Heart right ventricle (tissue), 16 donors: ENCODE measurements around the gene TAF8. TPM values are rescaled to one million over a fixed set of nuclear protein-coding genes. Genes with fewer than 3 reads are reported as not detected.
"Not testable (repeated sequence)": the region's sequence is repeated elsewhere in the genome, so short reads cannot be mapped to it uniquely, and the experiment has no call there.

Experiments used
- ATAC-seq, 8 donors: fragments of 200-7000 bp; cut with Tn5 transposase; one replicate each; pipeline ENCODE4 v1.9.1; 2020; ENCODE audit warnings: mild to moderate bottlenecking in 8 of 8, moderate library complexity in 8 of 8, moderate number of reproducible peaks in 1 of 8
- DNase-seq, 2 donors: peaks; one replicate each; pipeline ENCODE4 v3.0.0-alpha.2; 2020
- H3K27ac ChIP-seq, 10 donors: fragments of 200-600 bp; sonication (generic) in 2 of 10; one replicate each; pipeline versions ENCODE4 v1.5.0 to v1.8.0; 2020 to 2022; ENCODE audit warnings: mild to moderate bottlenecking in 3 of 10
- H3K27me3 ChIP-seq, 7 donors: fragments of 200-600 bp; one replicate each; pipeline ENCODE4 v1.8.0; 2021 to 2022; ENCODE audit warnings: mild to moderate bottlenecking in 2 of 7
- H3K36me3 ChIP-seq, 9 donors: fragments of 200-600 bp; sonication (generic) in 1 of 9; one replicate each; pipeline versions ENCODE4 v1.5.0 to v1.8.0; 2020 to 2022; ENCODE audit warnings: mild to moderate bottlenecking in 2 of 9
- H3K4me1 ChIP-seq, 9 donors: fragments of 200-600 bp; sonication (generic) in 1 of 9; one replicate each; pipeline versions ENCODE4 v1.5.0 to v1.8.0; 2020 to 2022; ENCODE audit warnings: mild to moderate bottlenecking in 4 of 9
- H3K4me3 ChIP-seq, 10 donors: fragments of 200-600 bp; sonication (generic) in 2 of 10; one replicate each; pipeline versions ENCODE4 v1.5.0 to v1.8.0; 2020 to 2022; ENCODE audit warnings: mild to moderate bottlenecking in 7 of 10, moderate library complexity in 2 of 10
- H3K9me3 ChIP-seq, 11 donors: fragments of 200-600 bp in 10 of 11; sonication (generic) in 2 of 11; one replicate each; pipeline versions ENCODE4 v1.5.0 to v1.8.0; 2013 to 2022; ENCODE audit warnings: mild to moderate bottlenecking in 2 of 11, control low read depth in 1 of 11, moderate library complexity in 1 of 11
- WGBS, 2 donors: extraction: QIAGEN DNeasy Blood & Tissue Kit; methylation state at CpG; one replicate each; pipeline ENCODE4 v1.1.7; 2013; ENCODE audit warnings: inconsistent platforms in 1 of 2; 5-methylcytosine and 5-hydroxymethylcytosine counted together
- intact Hi-C, 10 donors: fragments of 100-400 bp; cut with DNase I; formaldehyde crosslinking; loops; one replicate each; pipeline versions ENCODE4 v1.11.1 to v1.14.2; 2022
- long read RNA-seq, 3 donors: library from polyadenylated mRNA; unstranded; transcript quantifications; one replicate each; pipeline ENCODE4 v2.0.0, GENCODE V29; 2020 to 2021
- polyA plus RNA-seq, 2 donors: library from polyadenylated mRNA; stranded (reverse); fragments of 200-250 nt; gene quantifications; one replicate each; pipeline ENCODE4 v1.2.3, GENCODE V29; 2013
- total RNA-seq, 10 donors: library from RNA; stranded (reverse); fragmentation: NEBNext Ultra II Directional in 3 of 10; extraction: Animal tissue kit (Norgen Biotek cat#: 25700) in 3 of 10; gene quantifications; one replicate each; pipeline versions ENCODE4 v1.2.1 to v1.2.4, GENCODE V29; 2021 to 2023
- TF ChIP-seq, protein P1 (sequence below), 9 donors: fragments of 200-600 bp; sonication (generic) in 2 of 9; IDR thresholded peaks; one replicate each; pipeline versions ENCODE4 v1.5.0 to v1.8.0; 2021 to 2022; ENCODE audit warnings: antibody characterized with exemption in 9 of 9, mild to moderate bottlenecking in 5 of 9, moderate library complexity in 1 of 9
- donor health status: Arrhythmogenic right ventricular cardiomyopathy.
- donor health status: ischemic (EF 13 %, LVEDD 7.1; RV severe dilation, severe dysfunction).
- donor health status: healthy with polysubstance abuse.
- donor health status: DM: no; HTN: yes; CAD: no.
- donor health status: DM: no; HTN: no; CAD: no.
- donor health status: ischemic (EF 25% LVEDD 6.9; RV normal size, moderate dysfunction).
- donor health status: ischemic (EF 25% LVEDD 5.7; RV mildly dilated, moderate dysfunction).
- donor health status: healthy.
- donor health status: DM: yes; HTN: yes; CAD: no.
- donor health status: Ischemic cardiomyopathy.
- donor health status: ischemic (EF 35%, LVEDD 5.7; RV mildly dilated, moderate dysfunction).
- donor health status: nonischemic (EF 11% LVEDD 7.7; RV severe dilation, severe dysfunction).
- donor health status: DM: yes; HTN: yes; CAD: no.
- donor health status: PGD.
- donor health status: ischemic (EF 29% LVEDD 5.4; RV normal size, mild dysfunction).
- donor health status: nonischemic (EF 23%, LVEDD 6.1; RV moderate dilation, normal function).

TAF8 gene, protein sequence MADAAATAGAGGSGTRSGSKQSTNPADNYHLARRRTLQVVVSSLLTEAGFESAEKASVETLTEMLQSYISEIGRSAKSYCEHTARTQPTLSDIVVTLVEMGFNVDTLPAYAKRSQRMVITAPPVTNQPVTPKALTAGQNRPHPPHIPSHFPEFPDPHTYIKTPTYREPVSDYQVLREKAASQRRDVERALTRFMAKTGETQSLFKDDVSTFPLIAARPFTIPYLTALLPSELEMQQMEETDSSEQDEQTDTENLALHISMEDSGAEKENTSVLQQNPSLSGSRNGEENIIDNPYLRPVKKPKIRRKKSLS
- total RNA-seq (10 to 100 TPM; 21.0 to 38.1 (median 31.6) TPM), polyA plus RNA-seq (10 to 100 TPM; 15.2 to 20.1 TPM)
- long read RNA-seq, donor 1, full-length matches to known transcripts, result 3 of 5 reads
- long read RNA-seq, donor 1, partial matches to known transcripts, result 1 of 5 reads
- long read RNA-seq, donor 1, other reads (novel, unspliced or antisense), result 1 of 5 reads
- long read RNA-seq, donor 2, full-length matches to known transcripts, result 9 of 18 reads
- long read RNA-seq, donor 2, partial matches to known transcripts, result 2 of 18 reads
- long read RNA-seq, donor 2, other reads (novel, unspliced or antisense), result 7 of 18 reads
- long read RNA-seq, donor 3, partial matches to known transcripts, result 1 of 10 reads
- long read RNA-seq, donor 3, other reads (novel, unspliced or antisense), result 7 of 10 reads

DNA sequence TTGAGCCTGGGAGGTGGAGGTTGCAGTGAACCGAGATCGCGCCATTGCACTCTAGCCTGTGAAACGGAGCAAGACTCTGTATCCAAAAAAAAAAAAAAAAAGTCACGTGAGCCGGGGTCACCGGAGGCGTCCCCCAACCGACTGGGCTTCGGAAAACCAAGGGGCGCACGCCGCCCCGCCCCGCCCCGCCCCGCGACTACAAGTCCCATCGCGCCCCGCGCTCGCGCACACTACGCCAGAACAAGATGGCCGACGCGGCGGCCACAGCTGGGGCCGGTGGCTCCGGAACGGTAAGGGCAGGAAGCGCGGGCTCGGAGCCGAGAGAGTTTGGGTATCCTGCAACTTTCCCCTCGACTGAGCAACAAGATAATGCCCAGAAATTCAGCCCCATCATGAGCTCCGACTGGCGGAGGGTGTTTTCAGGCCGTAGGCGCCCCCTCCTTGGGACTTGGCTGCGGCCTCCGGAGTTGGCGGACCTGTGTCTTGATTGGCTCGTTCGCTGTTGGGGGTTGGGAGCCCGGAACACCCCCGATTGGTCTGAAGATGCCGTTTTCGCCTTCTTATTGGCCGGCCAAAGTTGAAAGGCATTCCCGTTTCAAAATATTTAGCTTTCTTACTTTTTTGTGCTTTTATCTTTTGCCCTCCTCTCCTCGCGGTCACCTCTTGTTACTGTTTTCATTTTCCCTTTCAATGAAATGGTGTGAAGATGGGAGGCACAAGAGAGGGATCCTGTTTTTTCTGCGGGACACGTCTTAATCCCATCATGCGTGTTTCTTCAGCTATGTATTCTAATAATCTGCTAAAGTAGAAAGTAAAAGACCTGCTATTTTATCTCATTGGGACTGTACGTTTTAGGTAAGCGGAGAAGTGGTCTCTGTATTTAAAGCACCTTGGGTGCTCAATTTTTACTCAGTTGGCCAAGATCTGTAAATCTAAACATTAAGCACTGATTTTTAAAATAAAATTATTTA, at the start of gene TAF8:
TAF8 (plus strand) TSS at position 228 of the 971 bp plus-strand sequence; CDS start at position 246, 18 bp downstream.
- Histone ChIP-seq H3K9me3 (no peaks in the 10 kb centered on the region), H3K27ac (peak within 1 kb of the TSS; percentile 85 to 98 (median 94)), H3K4me3 (peak within 1 kb of the TSS; percentile 29 to 88 (median 76)), H3K36me3 (peaks cover 0 to 42% (median 20%) of the 10 kb centered on the region in 9 donors), H3K27me3 (no peaks in the 10 kb centered on the region), H3K4me1 (peaks cover 13 to 73% (median 60%) of the 10 kb centered on the region in 9 donors)
- intact Hi-C loops, result loop anchor here in 1 of 10 donors (10.0 kb wide), 1 partner anchor 504 kb away; no protein-coding TSS in a partner anchor
- TF ChIP-seq, protein P1, sequence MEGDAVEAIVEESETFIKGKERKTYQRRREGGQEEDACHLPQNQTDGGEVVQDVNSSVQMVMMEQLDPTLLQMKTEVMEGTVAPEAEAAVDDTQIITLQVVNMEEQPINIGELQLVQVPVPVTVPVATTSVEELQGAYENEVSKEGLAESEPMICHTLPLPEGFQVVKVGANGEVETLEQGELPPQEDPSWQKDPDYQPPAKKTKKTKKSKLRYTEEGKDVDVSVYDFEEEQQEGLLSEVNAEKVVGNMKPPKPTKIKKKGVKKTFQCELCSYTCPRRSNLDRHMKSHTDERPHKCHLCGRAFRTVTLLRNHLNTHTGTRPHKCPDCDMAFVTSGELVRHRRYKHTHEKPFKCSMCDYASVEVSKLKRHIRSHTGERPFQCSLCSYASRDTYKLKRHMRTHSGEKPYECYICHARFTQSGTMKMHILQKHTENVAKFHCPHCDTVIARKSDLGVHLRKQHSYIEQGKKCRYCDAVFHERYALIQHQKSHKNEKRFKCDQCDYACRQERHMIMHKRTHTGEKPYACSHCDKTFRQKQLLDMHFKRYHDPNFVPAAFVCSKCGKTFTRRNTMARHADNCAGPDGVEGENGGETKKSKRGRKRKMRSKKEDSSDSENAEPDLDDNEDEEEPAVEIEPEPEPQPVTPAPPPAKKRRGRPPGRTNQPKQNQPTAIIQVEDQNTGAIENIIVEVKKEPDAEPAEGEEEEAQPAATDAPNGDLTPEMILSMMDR (IDR thresholded peaks at IDR 0.05), result no peak
- WGBS, 2 donors, result 1% methylated on average over 59 of the region's 59 CpGs
- ATAC-seq (peak; percentile 83 to 91 (median 90)), DNase-seq (peak; percentile 91 to 94)

DNA sequence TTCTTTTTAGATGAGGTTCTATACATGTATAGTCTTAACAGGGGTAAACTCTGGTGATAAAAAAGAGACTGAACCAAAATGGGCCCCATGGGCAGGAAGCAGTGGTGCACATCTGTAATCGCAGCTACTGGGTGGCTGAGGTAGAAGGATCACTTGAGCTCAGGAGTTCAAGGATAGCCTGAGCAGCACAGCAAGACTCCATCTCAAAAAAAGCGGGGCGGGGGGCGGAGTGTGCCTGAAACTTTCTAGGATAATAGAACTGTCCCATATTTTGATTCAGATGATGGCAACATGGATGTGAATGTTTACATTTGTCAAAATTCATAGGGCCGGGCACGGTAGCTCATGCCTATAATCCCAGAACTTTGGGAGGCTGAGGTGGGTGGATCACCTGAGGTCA, 48.8 kb upstream of the TAF8 start:
- Histone ChIP-seq H3K9me3 (peaks cover 0 to 6% (median 0%) of the 10 kb centered on the region in 11 donors), H3K27me3 (no peaks in the 10 kb centered on the region), H3K36me3 (peaks cover 0 to 18% (median 0%) of the 10 kb centered on the region in 9 donors), H3K4me1 (no peaks in the 10 kb centered on the region), H3K27ac (no peak overlapping the region), H3K4me3 (no peak overlapping the region)
- ATAC-seq (no peak), DNase-seq (no peak)
- TF ChIP-seq, protein P1 (IDR thresholded peaks at IDR 0.05), result no peak
- 97 to 99% methylated on average over 6 of the region's 6 CpGs for WGBS, 2 donors
- intact Hi-C loops, result no loop called here

DNA sequence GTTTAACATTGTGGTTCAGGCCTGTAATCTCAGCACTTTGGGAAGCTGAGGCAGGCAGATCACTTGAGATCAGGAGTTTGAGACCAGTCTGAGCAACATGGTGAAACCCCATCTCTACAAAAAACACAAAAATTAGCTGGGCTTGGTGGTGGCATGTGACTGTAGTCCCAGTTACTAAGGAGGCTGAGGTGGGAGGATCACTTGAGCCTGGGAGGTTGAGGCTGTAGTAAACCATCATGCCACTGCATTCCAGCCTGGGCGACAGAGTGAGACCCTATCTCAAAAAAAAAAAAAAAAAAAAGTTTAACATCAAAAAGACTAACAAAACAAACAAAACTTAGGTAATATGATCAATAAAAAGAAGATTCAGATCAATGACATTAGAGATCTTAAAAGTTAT, 46.7 kb upstream of the TAF8 start:
- H3K27me3 ChIP-seq, H3K9me3 ChIP-seq, ATAC-seq, H3K27ac ChIP-seq, DNase-seq, intact Hi-C loops, H3K4me3 ChIP-seq: not testable (repeated sequence)
- WGBS, 2 donors, result 94 to 96% methylated on average over 1 of the region's 1 CpG
- H3K4me1 ChIP-seq, result peaks cover 0 to 16% (median 0%) of the 10 kb centered on the region in 9 donors
- peaks cover 0 to 18% (median 0%) of the 10 kb centered on the region in 9 donors for H3K36me3 ChIP-seq

DNA sequence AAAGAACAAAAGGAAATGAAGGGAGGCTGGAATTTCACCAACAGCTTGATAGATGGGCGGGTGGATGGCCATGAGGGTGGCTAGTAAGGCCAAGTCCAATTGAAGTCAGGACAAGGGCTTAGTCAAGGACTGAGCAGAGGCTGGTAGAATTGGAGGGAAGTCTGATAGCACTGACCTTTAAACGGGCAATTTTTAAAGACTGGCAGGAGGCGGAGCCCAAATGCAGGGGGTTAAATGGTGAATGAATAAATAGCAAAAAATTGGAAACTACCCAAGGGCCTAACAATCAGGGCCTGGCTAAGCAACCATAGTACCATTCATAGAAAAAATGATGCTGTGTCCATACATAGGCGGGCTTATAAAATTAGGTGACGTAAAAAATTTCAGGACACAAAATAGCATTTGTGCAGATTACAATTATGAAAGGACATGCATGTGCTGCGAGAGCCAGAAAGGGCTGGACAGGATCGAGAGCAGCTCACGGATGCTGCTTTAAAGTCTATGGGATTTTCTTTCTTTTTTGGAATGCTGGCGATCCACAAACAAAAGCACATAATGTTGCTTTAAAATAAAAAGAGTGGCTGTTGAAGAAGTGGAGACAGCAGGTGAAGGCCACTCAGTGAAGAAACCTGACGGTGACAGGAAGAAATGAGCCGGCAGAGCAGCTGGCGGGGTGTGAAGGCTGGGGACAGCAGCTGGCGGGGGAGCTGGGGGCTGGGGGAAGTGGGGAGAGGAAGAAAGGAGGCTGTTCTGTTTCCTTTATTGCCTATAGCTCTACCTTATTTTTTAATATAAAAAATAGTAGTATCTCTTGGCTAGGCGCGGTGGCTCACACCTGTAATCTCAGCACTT, 42.8 kb upstream of the TAF8 start:
- TF ChIP-seq, protein P1 (IDR thresholded peaks at IDR 0.05), result no peak
- peaks cover 0 to 15% (median 0%) of the 10 kb centered on the region in 9 donors for H3K36me3 ChIP-seq
- ATAC-seq, result peak in 1 of 8 donors; percentile 37
- no peak for DNase-seq
- H3K27me3 ChIP-seq, result no peaks in the 10 kb centered on the region
- intact Hi-C loops, result loop anchor here in 1 of 10 donors (5.0 kb wide), 1 partner anchor 35 kb away; no protein-coding TSS in a partner anchor
- H3K9me3 ChIP-seq, result peaks cover 0 to 6% (median 0%) of the 10 kb centered on the region in 11 donors
- H3K4me1 ChIP-seq, result peaks cover 0 to 41% (median 16%) of the 10 kb centered on the region in 9 donors
- H3K27ac ChIP-seq, result peak overlapping the region in 1 of 10 donors; percentile 32
- WGBS, 2 donors, result 70 to 77% methylated on average over 15 of the region's 15 CpGs
- no peak overlapping the region for H3K4me3 ChIP-seq

DNA sequence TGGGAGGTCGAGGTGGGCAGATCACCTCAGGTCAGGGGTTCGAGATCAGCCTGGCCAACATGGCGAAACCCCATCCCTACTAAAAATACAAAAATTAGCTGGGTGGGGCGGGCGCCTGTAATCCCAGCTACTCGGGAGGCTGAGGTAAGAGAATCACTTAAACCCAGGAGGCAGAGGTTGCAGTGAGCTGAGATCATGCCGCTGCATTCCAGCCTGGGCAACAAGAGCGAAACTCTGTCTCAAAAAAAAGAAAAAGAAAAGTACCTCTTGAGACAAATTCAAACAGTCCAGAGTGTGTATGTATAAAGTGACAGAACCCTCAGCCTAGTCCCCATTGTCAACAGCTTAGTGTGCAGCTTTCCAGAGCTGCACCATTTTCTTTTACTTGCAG, 42.2 kb upstream of the TAF8 start:
- Histone ChIP-seq H3K27ac (peak overlapping the region in 1 of 10 donors; percentile 32), H3K4me1 (peaks cover 0 to 41% (median 16%) of the 10 kb centered on the region in 9 donors), H3K36me3 (peaks cover 0 to 10% (median 0%) of the 10 kb centered on the region in 9 donors)
- intact Hi-C loops, result loop anchor here in 1 of 10 donors (5.0 kb wide), 1 partner anchor 36 kb away; no protein-coding TSS in a partner anchor
- not testable (repeated sequence) for H3K9me3 ChIP-seq, H3K4me3 ChIP-seq, H3K27me3 ChIP-seq, DNase-seq, ATAC-seq
- WGBS, 2 donors, result 89 to 92% methylated on average over 8 of the region's 8 CpGs
